Left ventricle myocardium inferior (tissue), 1 donor: ENCODE data around the gene LTBP4. TPM values are rescaled to one million over a fixed set of nuclear protein-coding genes. Genes with fewer than 3 reads are reported as not detected.

Source experiments
- DNase-seq: peaks from one replicate; pipeline ENCODE4 v3.0.0-alpha.2; 2020
- H3K27ac ChIP-seq: fragments of 200-600 bp; replicated peaks from 2 replicates; pipeline ENCODE4 v1.8.0; 2021
- H3K27me3 ChIP-seq: fragments of 200-600 bp; 2 replicates; pipeline ENCODE4 v1.8.0; 2021; ENCODE audit warnings: low read depth
- H3K36me3 ChIP-seq: fragments of 200-600 bp; 2 replicates; pipeline ENCODE4 v1.8.0; 2021
- H3K4me1 ChIP-seq: fragments of 200-600 bp; 2 replicates; pipeline ENCODE4 v1.8.0; 2021
- H3K4me3 ChIP-seq: fragments of 200-600 bp; 2 replicates; pipeline ENCODE4 v1.8.0; 2021; ENCODE audit warnings: mild to moderate bottlenecking, moderate library complexity
- H3K9me3 ChIP-seq: fragments of 200-600 bp; replicated peaks from 2 replicates; pipeline ENCODE4 v1.8.0; 2021
- intact Hi-C: fragments of 100-400 bp; cut with micrococcal nuclease; formaldehyde crosslinking; loops from one replicate; pipeline ENCODE4 v1.11.0; 2022
- total RNA-seq: library from RNA; stranded (reverse); fragmentation: NEBNext Ultra II Directional; extraction: Animal tissue kit (Norgen Biotek cat#: 25700); gene quantifications from one replicate; pipeline ENCODE4 v1.2.1, GENCODE V29; 2021
- TF ChIP-seq, protein P1 (sequence below): fragments of 200-600 bp; IDR thresholded peaks from 2 replicates; pipeline ENCODE4 v1.8.0; 2021; ENCODE audit warnings: antibody characterized with exemption, mild to moderate bottlenecking, borderline replicate concordance
- donor health status: DM: no; HTN: yes; CAD: no; lungs with severe emphysema.

Gene LTBP4
- total RNA-seq, 1 donor from 2014 or later: 260 TPM

DNA sequence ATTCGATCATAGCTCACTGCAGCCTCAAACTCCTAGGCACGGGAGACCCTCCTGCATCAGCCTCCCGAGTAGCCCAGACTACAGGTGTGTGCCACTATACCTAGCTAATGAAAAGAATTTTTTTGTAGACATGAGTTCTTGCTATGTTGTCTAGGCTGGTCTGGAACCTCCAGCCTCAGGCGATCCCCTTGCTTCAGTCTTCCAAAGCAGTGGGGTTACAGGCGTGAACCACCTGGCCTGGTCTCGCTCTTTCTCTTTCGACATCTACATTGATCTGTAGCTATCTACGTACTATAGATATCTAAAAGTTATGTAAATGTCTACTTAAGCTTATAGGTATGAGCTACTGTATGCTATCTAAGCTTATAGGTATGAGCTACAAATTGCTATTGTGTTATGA, 56.9 kb downstream of the LTBP4 start:
- intact Hi-C loops: loop anchor here (5.0 kb wide), 1 partner anchor 94 kb away; the partner anchor contains the start of genes ACTMAP and SNRPA
- Histone ChIP-seq H3K27me3 (no peaks in the 10 kb centered on the region), H3K4me1 (peaks cover 11% of the 10 kb centered on the region), H3K9me3 (no peaks in the 10 kb centered on the region), H3K4me3 (no peak overlapping the region), H3K36me3 (no peaks in the 10 kb centered on the region), H3K27ac (no peak overlapping the region)
- TF ChIP-seq, protein P1, sequence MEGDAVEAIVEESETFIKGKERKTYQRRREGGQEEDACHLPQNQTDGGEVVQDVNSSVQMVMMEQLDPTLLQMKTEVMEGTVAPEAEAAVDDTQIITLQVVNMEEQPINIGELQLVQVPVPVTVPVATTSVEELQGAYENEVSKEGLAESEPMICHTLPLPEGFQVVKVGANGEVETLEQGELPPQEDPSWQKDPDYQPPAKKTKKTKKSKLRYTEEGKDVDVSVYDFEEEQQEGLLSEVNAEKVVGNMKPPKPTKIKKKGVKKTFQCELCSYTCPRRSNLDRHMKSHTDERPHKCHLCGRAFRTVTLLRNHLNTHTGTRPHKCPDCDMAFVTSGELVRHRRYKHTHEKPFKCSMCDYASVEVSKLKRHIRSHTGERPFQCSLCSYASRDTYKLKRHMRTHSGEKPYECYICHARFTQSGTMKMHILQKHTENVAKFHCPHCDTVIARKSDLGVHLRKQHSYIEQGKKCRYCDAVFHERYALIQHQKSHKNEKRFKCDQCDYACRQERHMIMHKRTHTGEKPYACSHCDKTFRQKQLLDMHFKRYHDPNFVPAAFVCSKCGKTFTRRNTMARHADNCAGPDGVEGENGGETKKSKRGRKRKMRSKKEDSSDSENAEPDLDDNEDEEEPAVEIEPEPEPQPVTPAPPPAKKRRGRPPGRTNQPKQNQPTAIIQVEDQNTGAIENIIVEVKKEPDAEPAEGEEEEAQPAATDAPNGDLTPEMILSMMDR: no peak
- DNase-seq: no peak

GRCh38 chr19:40659116-40659515, 57.9 kb downstream of the LTBP4 start:
- intact Hi-C loops: loop anchor here (5.0 kb wide), 1 partner anchor 93 kb away; the partner anchor contains the start of genes ACTMAP and SNRPA
- H3K4me3 ChIP-seq: no peak overlapping the region
- H3K27me3 ChIP-seq: no peaks in the 10 kb centered on the region
- TF ChIP-seq, protein P1: no peak
- H3K27ac ChIP-seq: no peak overlapping the region
- no peaks in the 10 kb centered on the region for H3K9me3 ChIP-seq
- H3K4me1 ChIP-seq: peaks cover 18% of the 10 kb centered on the region
- H3K36me3 ChIP-seq: no peaks in the 10 kb centered on the region
- DNase-seq: no peak

GRCh38 chr19:40659566-40659965, 58.4 kb downstream of the LTBP4 start:
- intact Hi-C loops: loop anchor here (5.0 kb wide), 1 partner anchor 93 kb away; the partner anchor contains the start of genes ACTMAP and SNRPA
- Histone ChIP-seq H3K27ac (no peak overlapping the region), H3K4me3 (no peak overlapping the region), H3K27me3 (no peaks in the 10 kb centered on the region), H3K36me3 (no peaks in the 10 kb centered on the region), H3K4me1 (peaks cover 21% of the 10 kb centered on the region), H3K9me3 (no peaks in the 10 kb centered on the region)
- TF ChIP-seq, protein P1: no peak
- DNase-seq: no peak

DNA sequence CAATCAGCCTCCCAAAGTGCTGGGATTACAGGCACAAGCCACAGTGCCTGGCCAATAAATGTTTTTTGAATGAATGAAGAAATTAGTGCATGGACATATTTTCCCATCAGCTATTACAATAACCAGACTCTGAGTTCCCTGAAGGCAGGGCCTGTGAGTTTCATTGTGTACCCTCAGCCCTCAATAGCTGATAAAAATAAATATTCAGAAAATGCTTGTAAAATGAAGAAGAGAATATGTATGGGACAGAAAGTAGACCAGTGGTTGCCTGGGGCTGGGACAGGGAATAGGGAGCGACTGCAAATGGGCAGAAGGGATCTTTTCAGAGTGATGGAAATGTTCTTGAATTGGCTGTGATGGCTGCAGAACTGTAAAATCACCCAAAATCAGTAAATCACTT, 60.4 kb downstream of the LTBP4 start:
- intact Hi-C loops: loop anchor here (10.0 kb wide), 1 partner anchor 153 kb away; no protein-coding TSS in a partner anchor
- Histone ChIP-seq H3K27me3 (no peaks in the 10 kb centered on the region), H3K36me3 (no peaks in the 10 kb centered on the region), H3K4me1 (peaks cover 21% of the 10 kb centered on the region), H3K27ac (no peak overlapping the region), H3K4me3 (no peak overlapping the region), H3K9me3 (no peaks in the 10 kb centered on the region)
- DNase-seq: no peak
- TF ChIP-seq, protein P1: no peak

DNA sequence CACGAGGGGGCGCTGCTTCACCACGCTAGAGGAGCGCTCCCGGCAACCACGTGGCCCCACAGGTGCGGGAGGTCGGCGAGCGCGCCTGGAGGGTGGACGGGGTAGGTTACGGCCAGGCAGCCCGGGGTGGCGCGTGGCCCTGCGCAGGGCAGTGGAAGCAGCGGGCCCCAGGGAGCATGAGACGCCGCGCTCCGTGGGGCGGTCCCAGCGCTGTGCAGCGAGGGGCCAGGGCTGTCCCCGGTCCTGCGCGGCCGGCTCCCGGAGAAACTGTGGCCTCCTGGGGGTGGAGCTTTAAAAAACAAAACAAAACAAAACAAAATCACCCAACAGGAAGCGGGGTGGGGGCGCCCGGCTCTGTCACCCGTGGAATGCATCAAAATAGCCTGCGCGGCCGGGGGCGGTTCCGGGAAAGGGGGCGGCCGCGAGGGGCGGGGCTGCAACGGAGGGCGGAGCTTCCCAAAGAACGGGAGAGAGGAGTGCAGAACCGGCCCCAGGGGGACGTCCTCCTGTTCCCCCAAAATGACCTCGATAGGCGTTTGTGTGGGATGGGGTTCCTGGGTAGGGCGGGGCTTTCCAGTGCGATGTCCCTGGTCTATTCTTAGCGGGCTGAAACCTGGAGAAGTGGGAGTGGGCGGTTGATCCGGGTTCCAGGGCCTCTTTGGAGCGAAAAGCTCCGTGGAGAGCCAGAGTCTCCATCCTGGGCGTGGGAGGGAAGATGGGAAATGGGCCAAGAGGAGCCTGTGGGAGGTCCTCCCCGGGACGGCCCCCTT, 61.9 kb downstream of the LTBP4 start:
- H3K9me3 ChIP-seq: no peaks in the 10 kb centered on the region

More for the DNA sequence above, 61.9 kb downstream of the LTBP4 start:
- intact Hi-C loops: loop anchor here (10.0 kb wide), 1 partner anchor 152 kb away; no protein-coding TSS in a partner anchor
- TF ChIP-seq, protein P1: peak; percentile 94
- peak; percentile 92 for DNase-seq
- peaks cover 8% of the 10 kb centered on the region for H3K36me3 ChIP-seq
- H3K27ac ChIP-seq: peak overlapping the region; percentile 97
- no peaks in the 10 kb centered on the region for H3K27me3 ChIP-seq
- peaks cover 21% of the 10 kb centered on the region for H3K4me1 ChIP-seq
- peak overlapping the region; percentile 81 for H3K4me3 ChIP-seq
